Measurements from ENCODE around the gene TMEM120B. TPM values are rescaled to one million over a fixed set of nuclear protein-coding genes. Genes with fewer than 3 reads are reported as not detected.

The TMEM120B gene
- polyA plus RNA-seq, 1 donor from 2014 or later: 2.7 TPM

DNA sequence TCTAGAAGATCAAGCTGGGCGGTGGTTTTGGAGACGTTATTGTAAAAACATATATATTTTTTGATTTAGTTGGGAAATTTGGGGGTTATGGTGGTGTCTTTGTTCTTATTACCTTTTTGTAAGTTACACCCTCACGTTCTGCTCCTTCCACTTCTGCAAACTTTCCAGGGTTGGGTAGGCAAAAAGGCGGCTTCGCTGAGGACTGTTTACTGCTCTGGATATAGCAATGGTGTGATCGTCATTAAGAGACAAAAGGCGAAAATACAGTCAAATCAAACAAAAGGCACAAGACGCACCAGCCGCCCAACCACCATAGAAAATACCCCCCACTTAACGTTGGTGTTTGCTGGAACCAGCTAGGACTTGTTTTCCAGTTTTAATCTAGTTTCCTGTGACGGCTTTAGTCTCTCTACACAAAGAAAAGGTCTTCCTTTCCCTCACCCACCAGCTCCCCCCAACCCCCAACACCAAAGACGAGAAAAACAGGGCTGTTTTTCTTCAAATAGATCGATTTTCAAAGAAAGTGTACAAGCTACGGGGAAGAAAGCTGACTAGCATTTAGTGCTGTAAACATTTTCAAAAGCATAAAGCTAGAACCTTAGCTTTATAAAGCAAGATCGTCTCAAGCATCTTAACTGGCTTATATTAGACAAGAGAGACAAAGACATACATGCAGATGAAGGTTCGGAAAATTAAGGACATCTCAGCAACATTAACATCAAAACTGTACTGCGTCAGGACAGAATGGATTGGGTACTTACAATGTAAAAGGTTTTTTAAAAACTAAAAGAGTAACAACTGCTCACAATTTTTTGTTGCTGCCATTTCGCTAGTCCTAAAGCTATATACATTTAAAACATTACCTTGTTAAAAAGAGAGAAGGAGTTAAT is 89.3 kb downstream of the TMEM120B start:
- H3K36me3 Mint-ChIP-seq: peaks cover 3% of the 10 kb centered on the region
- no peaks in the 10 kb centered on the region for H3K27me3 Mint-ChIP-seq
- H3K27ac Mint-ChIP-seq: peak overlapping the region; percentile 97 to 99 (median 98)
- no peaks in the 10 kb centered on the region for H3K9me3 Mint-ChIP-seq
- H3K4me3 Mint-ChIP-seq: peak overlapping the region; percentile 89 to 97 (median 95)
- peaks cover 17 to 25% (median 24%) of the 10 kb centered on the region in 3 donors for H3K4me1 Mint-ChIP-seq

- Mint-ChIP-seq H3K27me3 (no peaks in the 10 kb centered on the region), H3K4me3 (peak overlapping the region; percentile 89 to 97 (median 95)), H3K27ac (peak overlapping the region; percentile 97 to 99 (median 98)), H3K36me3 (peaks cover 3% of the 10 kb centered on the region), H3K9me3 (no peaks in the 10 kb centered on the region), H3K4me1 (peaks cover 15 to 27% (median 26%) of the 10 kb centered on the region in 3 donors)
Observed at GRCh38 chr12:121802485-121802842, 89.9 kb downstream of the TMEM120B start.

- Mint-ChIP-seq H3K27ac (peak overlapping the region; percentile 97 to 99 (median 98)), H3K9me3 (no peaks in the 10 kb centered on the region), H3K36me3 (peaks cover 3% of the 10 kb centered on the region), H3K27me3 (no peaks in the 10 kb centered on the region), H3K4me1 (peaks cover 17 to 27% (median 26%) of the 10 kb centered on the region in 3 donors), H3K4me3 (peak overlapping the region; percentile 89 to 97 (median 95))
Observed at GRCh38 chr12:121802843-121803698, 90.5 kb downstream of the TMEM120B start.

DNA sequence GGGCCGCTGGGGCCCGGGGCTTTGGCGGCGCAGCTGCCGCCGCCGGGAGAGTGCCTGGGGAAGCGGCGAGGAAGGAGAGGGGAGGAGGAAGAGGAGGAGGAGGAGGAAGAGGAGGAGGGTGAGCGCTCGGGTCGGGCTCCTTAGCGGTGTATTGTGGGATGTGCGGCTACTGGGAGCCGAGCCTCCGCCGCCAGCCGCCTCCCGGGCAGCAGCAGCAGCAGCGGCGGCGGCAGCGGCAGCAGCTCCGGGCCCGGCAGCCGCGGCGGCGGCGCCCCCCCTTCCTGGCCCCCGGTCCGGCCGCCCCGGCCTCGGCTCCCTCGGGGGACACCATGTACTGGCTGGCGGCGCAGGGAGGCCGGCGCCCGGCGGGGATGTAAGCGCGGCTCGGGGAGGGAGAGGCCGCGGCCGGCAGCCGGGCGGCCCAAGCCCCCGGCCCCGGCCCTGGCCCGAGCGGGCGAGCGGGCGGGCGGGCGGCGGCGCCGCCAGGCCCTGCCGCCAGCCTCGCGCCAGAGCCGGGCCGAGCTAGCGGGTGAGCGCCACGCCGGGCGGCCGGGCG is 91.4 kb downstream of the TMEM120B start, which contains the start of gene SETD1B:
SETD1B (plus strand) TSS at position 149 of the 556 bp plus-strand sequence. CDS start 729 bp downstream, outside the sequence.
- Mint-ChIP-seq H3K4me1 (peaks cover 17 to 22% (median 20%) of the 10 kb centered on the region in 3 donors), H3K36me3 (peaks cover 3% of the 10 kb centered on the region), H3K9me3 (no peaks in the 10 kb centered on the region), H3K4me3 (peak within 1 kb of the TSS; percentile 95 to 98 (median 96)), H3K27me3 (no peaks in the 10 kb centered on the region), H3K27ac (peak within 1 kb of the TSS; percentile 97 to 99 (median 98))

GRCh38 chr12:121804417-121805111 is 92.0 kb downstream of the TMEM120B start:
- Mint-ChIP-seq H3K4me3 (peak overlapping the region; percentile 89 to 98 (median 96)), H3K4me1 (peaks cover 16 to 18% (median 17%) of the 10 kb centered on the region in 3 donors), H3K36me3 (peaks cover 3% of the 10 kb centered on the region), H3K27ac (peak overlapping the region; percentile 95 to 97 (median 97)), H3K27me3 (no peaks in the 10 kb centered on the region), H3K9me3 (no peaks in the 10 kb centered on the region)

- H3K4me3 Mint-ChIP-seq: peak overlapping the region; percentile 89 to 97 (median 95)
- H3K9me3 Mint-ChIP-seq: no peaks in the 10 kb centered on the region
- H3K4me1 Mint-ChIP-seq: peaks cover 17 to 20% (median 18%) of the 10 kb centered on the region in 3 donors
- no peaks in the 10 kb centered on the region for H3K27me3 Mint-ChIP-seq
- peak overlapping the region; percentile 95 to 97 (median 97) for H3K27ac Mint-ChIP-seq
- peaks cover 3% of the 10 kb centered on the region for H3K36me3 Mint-ChIP-seq
Observed at GRCh38 chr12:121805171-121806008, 92.8 kb downstream of the TMEM120B start.

DNA sequence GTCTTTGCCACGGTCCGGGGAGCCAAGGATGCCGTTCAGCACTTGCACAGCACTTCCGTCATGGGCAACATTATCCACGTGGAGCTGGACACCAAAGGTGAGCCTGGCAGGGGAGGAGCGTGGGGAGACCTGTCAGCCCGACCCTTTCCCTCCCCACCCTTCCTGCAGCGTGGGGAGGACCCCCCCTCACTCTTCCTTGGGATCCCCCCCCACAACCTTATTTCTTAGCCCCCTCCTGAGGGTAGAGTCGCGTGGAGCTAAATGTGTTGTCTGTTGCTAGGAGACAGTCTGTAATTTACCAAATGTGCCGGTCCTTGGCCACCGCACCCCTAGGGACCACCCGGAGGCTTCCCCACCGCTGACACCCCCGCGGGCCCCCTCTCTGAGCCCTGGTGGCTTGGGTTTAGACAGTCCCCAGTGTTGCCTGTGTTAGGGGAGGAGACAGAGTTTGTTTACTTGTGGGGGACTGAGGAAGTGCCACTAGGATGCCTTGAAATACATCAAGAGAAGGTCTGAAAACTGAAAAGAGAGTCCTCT is 93.5 kb downstream of the TMEM120B start:
- Mint-ChIP-seq H3K36me3 (peaks cover 3% of the 10 kb centered on the region), H3K4me3 (peak overlapping the region; percentile 89 to 97 (median 95)), H3K4me1 (peaks cover 22 to 26% (median 23%) of the 10 kb centered on the region in 3 donors), H3K27ac (peak overlapping the region; percentile 95 to 97 (median 97)), H3K27me3 (no peaks in the 10 kb centered on the region), H3K9me3 (no peaks in the 10 kb centered on the region)

- H3K27me3 Mint-ChIP-seq: no peaks in the 10 kb centered on the region
- no peaks in the 10 kb centered on the region for H3K9me3 Mint-ChIP-seq
- peaks cover 24 to 27% (median 24%) of the 10 kb centered on the region in 3 donors for H3K4me1 Mint-ChIP-seq
- peak overlapping the region; percentile 89 to 97 (median 95) for H3K4me3 Mint-ChIP-seq
- H3K27ac Mint-ChIP-seq: peak overlapping the region; percentile 95 to 97 (median 97)
- H3K36me3 Mint-ChIP-seq: peaks cover 2% of the 10 kb centered on the region
Observed at GRCh38 chr12:121806546-121807423, 94.2 kb downstream of the TMEM120B start.

- Mint-ChIP-seq H3K27ac (peak overlapping the region; percentile 89 to 95 (median 91)), H3K4me1 (peaks cover 21 to 29% (median 24%) of the 10 kb centered on the region in 3 donors), H3K36me3 (peaks cover 2% of the 10 kb centered on the region), H3K4me3 (peak overlapping the region; percentile 68 to 92 (median 86)), H3K27me3 (no peaks in the 10 kb centered on the region), H3K9me3 (no peaks in the 10 kb centered on the region)
Observed at GRCh38 chr12:121807642-121808347, 95.2 kb downstream of the TMEM120B start.

DNA sequence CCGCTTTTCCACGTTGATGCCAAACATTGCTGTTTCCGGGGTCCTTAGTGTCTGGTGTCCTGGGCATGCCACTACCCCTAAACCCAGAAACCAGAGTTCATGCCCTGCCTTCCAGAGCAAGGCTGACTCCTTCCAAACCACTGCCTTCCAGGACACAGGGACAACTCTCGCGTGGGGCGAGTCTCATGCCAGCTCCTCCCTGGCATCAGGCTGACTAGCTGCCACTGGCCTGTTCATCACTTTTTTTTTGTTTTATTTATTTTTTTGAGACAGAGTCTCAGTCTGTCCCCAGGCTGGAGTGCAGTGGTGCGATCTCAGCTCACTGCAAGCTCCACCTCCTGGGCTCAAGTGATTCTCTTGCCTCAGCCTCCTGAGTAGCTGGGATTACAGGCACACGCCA is 96.1 kb downstream of the TMEM120B start:
- peaks cover 4% of the 10 kb centered on the region for H3K36me3 Mint-ChIP-seq
- H3K4me1 Mint-ChIP-seq: peaks cover 21 to 36% (median 27%) of the 10 kb centered on the region in 3 donors
- no peaks in the 10 kb centered on the region for H3K27me3 Mint-ChIP-seq
- peak overlapping the region; percentile 12 to 82 (median 42) for H3K4me3 Mint-ChIP-seq
- peak overlapping the region in 2 of 3 donors; percentile 47 to 95 for H3K27ac Mint-ChIP-seq
- no peaks in the 10 kb centered on the region for H3K9me3 Mint-ChIP-seq

- peak overlapping the region in 1 of 3 donors; percentile 58 for H3K27ac Mint-ChIP-seq
- H3K9me3 Mint-ChIP-seq: no peaks in the 10 kb centered on the region
- H3K4me1 Mint-ChIP-seq: peaks cover 21 to 38% (median 27%) of the 10 kb centered on the region in 3 donors
- peak overlapping the region in 1 of 4 donors; percentile 82 for H3K4me3 Mint-ChIP-seq
- no peaks in the 10 kb centered on the region for H3K27me3 Mint-ChIP-seq
- H3K36me3 Mint-ChIP-seq: peaks cover 6% of the 10 kb centered on the region
Observed at GRCh38 chr12:121809712-121810116, 97.2 kb downstream of the TMEM120B start.
